Measurements from ENCODE around the gene RFC3.

DNA sequence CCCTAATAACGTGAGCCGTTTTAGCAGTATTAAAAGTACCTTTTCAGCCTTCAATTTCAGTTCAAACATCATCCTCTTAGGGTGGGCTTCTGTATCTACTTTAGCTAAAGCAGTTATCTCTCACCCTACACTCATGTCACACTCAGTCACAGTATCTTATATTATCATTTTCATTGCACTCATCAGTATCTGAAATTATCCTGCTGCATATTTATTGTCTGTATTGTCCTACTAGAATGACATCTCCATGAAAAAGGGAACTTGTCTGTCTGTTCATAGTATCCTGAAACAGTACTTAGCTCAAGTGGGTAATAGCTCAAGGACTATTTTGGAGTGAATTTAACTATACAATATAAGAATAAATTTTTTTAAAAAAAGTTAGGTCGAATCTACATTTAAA lies 19.9 kb upstream of the RFC3 start:
- no peak for TF ChIP-seq CTCF (IDR thresholded peaks at IDR 0.05)
- no peak for TF ChIP-seq POLR2A (IDR thresholded peaks at IDR 0.05)

Measured in Peyer's patch (tissue), 4 donors.